Peyer's patch (tissue), 4 donors: ENCODE data around the gene PRKACB.

Experiments used
- POLR2A ChIP-seq, 2 donors: fragments of 450-650 bp; IDR thresholded peaks; one replicate each; pipeline ENCODE4 v1.5.1; 2017; ENCODE audit warnings: antibody characterized with exemption in 2 of 2, mild to moderate bottlenecking in 2 of 2, moderate library complexity in 2 of 2
- TF ChIP-seq, protein P1 (sequence below), 6 experiments: fragments of 450-650 bp in 4 of 6; fragments of 200-600 bp in 2 of 6; sonication (generic) in 1 of 6; IDR thresholded peaks; one replicate each; pipeline ENCODE4 v1.5.1; 2017 to 2019; ENCODE audit warnings: antibody characterized with exemption in 6 of 6, mild to moderate bottlenecking in 3 of 6, moderate library complexity in 1 of 6

DNA sequence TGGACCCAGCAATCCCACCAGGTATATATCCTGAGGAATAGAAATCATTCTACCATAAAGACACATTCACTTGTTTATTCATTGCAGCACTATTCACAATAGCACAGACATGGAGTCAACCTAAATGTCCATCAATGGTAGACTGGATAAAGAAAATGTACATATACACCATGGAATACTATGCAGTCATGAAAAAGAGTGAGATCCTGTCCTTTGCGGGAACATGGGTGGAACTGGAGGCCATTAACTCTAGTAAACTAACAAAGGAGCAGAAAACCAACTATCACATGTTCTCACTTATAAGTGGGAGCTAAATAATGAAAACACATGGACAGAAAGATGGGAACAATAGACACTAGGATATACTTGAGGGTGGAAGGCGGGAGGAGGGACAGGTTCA, 36.1 kb upstream of the PRKACB start:
- TF ChIP-seq, protein P1, sequence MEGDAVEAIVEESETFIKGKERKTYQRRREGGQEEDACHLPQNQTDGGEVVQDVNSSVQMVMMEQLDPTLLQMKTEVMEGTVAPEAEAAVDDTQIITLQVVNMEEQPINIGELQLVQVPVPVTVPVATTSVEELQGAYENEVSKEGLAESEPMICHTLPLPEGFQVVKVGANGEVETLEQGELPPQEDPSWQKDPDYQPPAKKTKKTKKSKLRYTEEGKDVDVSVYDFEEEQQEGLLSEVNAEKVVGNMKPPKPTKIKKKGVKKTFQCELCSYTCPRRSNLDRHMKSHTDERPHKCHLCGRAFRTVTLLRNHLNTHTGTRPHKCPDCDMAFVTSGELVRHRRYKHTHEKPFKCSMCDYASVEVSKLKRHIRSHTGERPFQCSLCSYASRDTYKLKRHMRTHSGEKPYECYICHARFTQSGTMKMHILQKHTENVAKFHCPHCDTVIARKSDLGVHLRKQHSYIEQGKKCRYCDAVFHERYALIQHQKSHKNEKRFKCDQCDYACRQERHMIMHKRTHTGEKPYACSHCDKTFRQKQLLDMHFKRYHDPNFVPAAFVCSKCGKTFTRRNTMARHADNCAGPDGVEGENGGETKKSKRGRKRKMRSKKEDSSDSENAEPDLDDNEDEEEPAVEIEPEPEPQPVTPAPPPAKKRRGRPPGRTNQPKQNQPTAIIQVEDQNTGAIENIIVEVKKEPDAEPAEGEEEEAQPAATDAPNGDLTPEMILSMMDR (IDR thresholded peaks at IDR 0.05): no peak
- no peak for TF ChIP-seq POLR2A (IDR thresholded peaks at IDR 0.05)
